B cell (primary cell): ENCODE results near the gene WDR7. TPM values are rescaled to one million over a fixed set of nuclear protein-coding genes. Genes with fewer than 3 reads are reported as not detected.

ENCODE experiments used
- ATAC-seq: fragments of 200-7000 bp; cut with Tn5 transposase; one replicate; pipeline ENCODE4 v1.10.0; 2021; ENCODE audit warnings: low read depth, mild to moderate bottlenecking, moderate number of reproducible peaks, moderate library complexity
- CTCF ChIA-PET: fragments of 350-600 bp; sonication (Branson Sonifier 250); formaldehyde crosslinking; loops from one replicate; lab custom pipeline; 2021; ENCODE audit warnings: antibody characterized with exemption, inconsistent platforms; lab: Charles Lee
- POLR2A ChIA-PET: fragments of 350-600 bp; sonication (Branson Sonifier 250); formaldehyde crosslinking; loops from one replicate; lab custom pipeline; 2021; ENCODE audit warnings: antibody characterized with exemption; lab: Charles Lee
- DNase-seq: peaks from one replicate; pipeline ENCODE4 v3.0.0; 2013
- H2AFZ ChIP-seq: 2 replicates; pipeline ENCODE4 v1.6.1; 2012; ENCODE audit warnings: mild to moderate bottlenecking, low read depth, low read length; ENCODE audit not compliant: insufficient read depth, poor library complexity, severe bottlenecking
- H3K27ac ChIP-seq, 2 donors: 1 replicate in 1 of 2; 2 replicates in 1 of 2; pipeline ENCODE4 v1.5.1; 2012 to 2013; ENCODE audit warnings: low read length in 2 of 2, mild to moderate bottlenecking in 2 of 2, moderate library complexity in 1 of 2
- H3K27me3 ChIP-seq, 4 experiments: fragments of 200-600 bp in 1 of 4; sonication (generic) in 1 of 4; replicated peaks in 1 of 4; 1 replicate in 2 of 4; 2 replicates in 2 of 4; pipeline versions ENCODE4 v1.6.1 to v1.7.0; 2013 to 2016; ENCODE audit warnings: low read length in 3 of 4, mild to moderate bottlenecking in 2 of 4, mixed read lengths in 1 of 4, moderate library complexity in 1 of 4; ENCODE audit not compliant: insufficient read depth in 4 of 4, control insufficient read depth in 3 of 4; ENCODE audit errors: control extremely low read depth in 1 of 4
- H3K36me3 ChIP-seq, 2 experiments: replicated peaks in 1 of 2; 1 replicate in 1 of 2; 2 replicates in 1 of 2; pipeline versions ENCODE4 v1.6.1 to v1.7.1; 2013; ENCODE audit warnings: low read length in 1 of 2; ENCODE audit not compliant: insufficient read depth in 2 of 2, control insufficient read depth in 1 of 2; ENCODE audit errors: control extremely low read depth in 1 of 2, extremely low read depth in 1 of 2
- H3K4me1 ChIP-seq, 2 donors: fragments of 200-600 bp in 1 of 2; sonication (generic) in 1 of 2; 1 replicate in 1 of 2; 2 replicates in 1 of 2; pipeline versions ENCODE4 v1.5.1 to v1.6.1; 2013 to 2017; ENCODE audit warnings: low read length in 2 of 2; ENCODE audit not compliant: control insufficient read depth in 2 of 2, insufficient read depth in 2 of 2
- H3K4me2 ChIP-seq: replicated peaks from 2 replicates; pipeline ENCODE3; 2012; ENCODE audit warnings: mild to moderate bottlenecking, low read depth, low read length; ENCODE audit not compliant: poor library complexity, severe bottlenecking
- H3K4me3 ChIP-seq, 5 experiments: fragments of 200-600 bp in 1 of 5; sonication (generic) in 1 of 5; 1 replicate in 3 of 5; 2 replicates in 2 of 5; pipeline versions ENCODE4 v1.5.1 to v1.7.0; 2011 to 2016; ENCODE audit warnings: low read length in 4 of 5, mild to moderate bottlenecking in 4 of 5, low read depth in 2 of 5, control low read depth in 1 of 5, moderate library complexity in 1 of 5; ENCODE audit not compliant: insufficient read depth in 1 of 5; ENCODE audit errors: control extremely low read depth in 1 of 5, extremely low read depth in 1 of 5
- H3K79me2 ChIP-seq: fragments of 200-600 bp; sonication (generic); one replicate; pipeline ENCODE4 v1.6.0; 2016; ENCODE audit warnings: low read length; ENCODE audit not compliant: control insufficient read depth, insufficient read depth
- H3K9ac ChIP-seq: fragments of 200-600 bp; sonication (generic); 2 replicates; pipeline ENCODE4 v1.6.1; 2017; ENCODE audit warnings: mild to moderate bottlenecking, low read length, moderate library complexity
- H3K9me3 ChIP-seq, 3 donors: one replicate each; pipeline versions ENCODE4 v1.6.1 to v1.7.1; 2013; ENCODE audit warnings: low read length in 2 of 3; ENCODE audit not compliant: control insufficient read depth in 2 of 3, insufficient read depth in 1 of 3; ENCODE audit errors: control extremely low read depth in 1 of 3
- H4K20me1 ChIP-seq: 2 replicates; pipeline ENCODE4 v1.6.0; 2012; ENCODE audit warnings: mild to moderate bottlenecking, low read length; ENCODE audit not compliant: insufficient read depth, control insufficient read depth, poor library complexity, severe bottlenecking
- H3K27ac Mint-ChIP-seq: one replicate; pipeline ENCODE4 v1.8.0; 2021; ENCODE audit warnings: mixed read lengths
- H3K27me3 Mint-ChIP-seq: one replicate; pipeline ENCODE4 v1.8.0; 2021; ENCODE audit warnings: mixed read lengths
- H3K4me1 Mint-ChIP-seq: one replicate; pipeline ENCODE4 v1.8.0; 2021; ENCODE audit warnings: mixed read lengths
- H3K4me3 Mint-ChIP-seq: one replicate; pipeline ENCODE4 v1.8.0; 2021; ENCODE audit warnings: mixed read lengths
- H3K9me3 Mint-ChIP-seq: one replicate; pipeline ENCODE4 v1.8.0; 2022; ENCODE audit warnings: mixed read lengths; ENCODE audit not compliant: insufficient read depth
- CTCF ChIP-seq: fragments of 200-600 bp; IDR thresholded peaks from one replicate; pipeline ENCODE4 v1.8.0; 2022; ENCODE audit warnings: antibody characterized with exemption, mild to moderate bottlenecking
- EZH2 ChIP-seq: IDR thresholded peaks from 2 replicates; pipeline ENCODE4 v1.6.1; 2012; ENCODE audit warnings: borderline replicate concordance, low read depth, mild to moderate bottlenecking, moderate library complexity, low read length; ENCODE audit not compliant: insufficient read depth, poor library complexity, severe bottlenecking
- WGBS: methylation state at CpG from one replicate; pipeline ENCODE4 v1.1.5; 2013; ENCODE audit warnings: missing lambda C conversion rate; ENCODE audit not compliant: insufficient coverage; 5-methylcytosine and 5-hydroxymethylcytosine counted together
- intact Hi-C: fragments of 100-400 bp; cut with micrococcal nuclease; formaldehyde crosslinking; loops from one replicate; pipeline ENCODE4 v1.10.0; 2022
- polyA plus RNA-seq: library from polyadenylated mRNA; depleted of rRNA; stranded (reverse); fragments of >200 nt; gene quantifications from 2 replicates; pipeline ENCODE4 v1.2.3, GENCODE V29; 2012
- total RNA-seq, 2 donors: library from RNA; stranded (reverse); fragments of 120-200 nt in 1 of 2; gene quantifications; 1 replicate in 1 of 2; 2 replicates in 1 of 2; pipeline versions ENCODE4 v1.2.3 to v1.2.4, GENCODE V29; 2013 to 2022

WDR7 gene
- total and polyA plus RNA-seq, 2 donors (not counting 1 experiment from before 2014, with no cell fraction given), result 5.5 to 45.0 TPM

GRCh38 chr18:57062178-57062577 is 411.0 kb downstream of the WDR7 start:
- no peaks in the 10 kb centered on the region for H3K4me1 Mint-ChIP-seq
- no peak overlapping the region for H2AFZ ChIP-seq
- intact Hi-C loops, result no loop called here
- DNase-seq, result no peak
- ATAC-seq, result no peak
- no peaks in the 10 kb centered on the region for H4K20me1 ChIP-seq
- no peak overlapping the region for H3K4me2 ChIP-seq
- no peaks in the 10 kb centered on the region for H3K9me3 Mint-ChIP-seq
- no peak overlapping the region for H3K9ac ChIP-seq
- H3K4me1 ChIP-seq, result no peaks in the 10 kb centered on the region
- no peaks in the 10 kb centered on the region for H3K36me3 ChIP-seq
- ChIA-PET POLR2A (no interaction called here), CTCF (no interaction called here)
- H3K27ac ChIP-seq, result no peak overlapping the region
- H3K27me3 ChIP-seq, result peaks cover 0 to 53% (median 20%) of the 10 kb centered on the region in 4 experiments
- no peak for TF ChIP-seq CTCF
- no peak for TF ChIP-seq EZH2
- no peak overlapping the region for H3K27ac Mint-ChIP-seq
- H3K27me3 Mint-ChIP-seq, result peaks cover 55% of the 10 kb centered on the region
- no peak overlapping the region for H3K4me3 Mint-ChIP-seq
- no peak overlapping the region for H3K4me3 ChIP-seq
- no peaks in the 10 kb centered on the region for H3K79me2 ChIP-seq
- 63% methylated on average over 3 of the region's 4 CpGs for WGBS
- peaks cover 0 to 9% (median 0%) of the 10 kb centered on the region in 3 donors for H3K9me3 ChIP-seq

GRCh38 chr18:57062844-57063243 is 411.7 kb downstream of the WDR7 start:
- CTCF ChIA-PET, result no interaction called here
- Mint-ChIP-seq H3K4me3 (no peak overlapping the region), H3K9me3 (no peaks in the 10 kb centered on the region), H3K4me1 (no peaks in the 10 kb centered on the region), H3K27me3 (peaks cover 48% of the 10 kb centered on the region), H3K27ac (no peak overlapping the region)
- POLR2A ChIA-PET, result no interaction called here
- no peak overlapping the region for H3K4me3 ChIP-seq
- H3K79me2 ChIP-seq, result no peaks in the 10 kb centered on the region
- peaks cover 0 to 49% (median 13%) of the 10 kb centered on the region in 4 experiments for H3K27me3 ChIP-seq
- no peaks in the 10 kb centered on the region for H3K4me1 ChIP-seq
- intact Hi-C loops, result no loop called here
- H3K9ac ChIP-seq, result no peak overlapping the region
- H2AFZ ChIP-seq, result no peak overlapping the region
- no peak overlapping the region for H3K4me2 ChIP-seq
- ATAC-seq (no peak), DNase-seq (no peak)
- H4K20me1 ChIP-seq, result no peaks in the 10 kb centered on the region
- WGBS, result 89% methylated on average over 11 of the region's 11 CpGs
- H3K36me3 ChIP-seq, result no peaks in the 10 kb centered on the region
- no peak overlapping the region for H3K27ac ChIP-seq
- H3K9me3 ChIP-seq, result peaks cover 0 to 9% (median 0%) of the 10 kb centered on the region in 3 donors
- TF ChIP-seq CTCF (no peak), EZH2 (no peak)
